Endothelial cell of umbilical vein (primary cell): ENCODE results near the gene CACHD1. TPM values are rescaled to one million over a fixed set of nuclear protein-coding genes. Genes with fewer than 3 reads are reported as not detected.

Source experiments
- BruUV-seq: library from RNA; stranded (reverse); fragments of 400-500 nt; replicated peaks from 2 replicates; lab custom pipeline; 2021; lab: Mats Ljungman, UMichigan
- CTCF ChIA-PET: fragments of 300-600, 350-600 bp; sonication (Branson Sonifier 250); formaldehyde crosslinking; loops from one replicate; lab custom pipeline; 2021; ENCODE audit warnings: antibody characterized with exemption, inconsistent platforms; lab: Charles Lee
- POLR2A ChIA-PET: fragments of 300-600, 350-600 bp; sonication (Branson Sonifier 250); formaldehyde crosslinking; loops from one replicate; lab custom pipeline; 2021; ENCODE audit warnings: antibody characterized with exemption, inconsistent platforms; lab: Charles Lee
- DNase-seq: peaks from one replicate; pipeline ENCODE4 v3.0.0-alpha.2; 2011; ENCODE audit warnings: low read depth, low spot score
- FAIRE-seq: peaks from 2 replicates; lab custom pipeline; 2011; peaks lifted over from hg19 to GRCh38; lab: Jason Lieb, UNC
- H2AFZ ChIP-seq: 2 replicates; pipeline ENCODE4 v1.6.0; 2012; ENCODE audit warnings: low read depth, low read length, control low read depth, inconsistent platforms
- H3K27ac ChIP-seq: 2 replicates; pipeline ENCODE4 v1.5.1; 2011; ENCODE audit warnings: low read depth, mild to moderate bottlenecking, control low read depth, low read length, moderate library complexity; ENCODE audit not compliant: insufficient read depth
- H3K27me3 ChIP-seq, 2 experiments: 2 replicates each; pipeline versions ENCODE4 v1.6.0 to v1.6.1; 2011; ENCODE audit warnings: low read length in 2 of 2, mixed read lengths in 1 of 2; ENCODE audit not compliant: control insufficient read depth in 2 of 2, insufficient read depth in 2 of 2
- H3K36me3 ChIP-seq, 2 experiments: 2 replicates in 1 of 2; 3 replicates in 1 of 2; pipeline ENCODE4 v1.5.1; 2011; ENCODE audit warnings: low read length in 2 of 2, mild to moderate bottlenecking in 1 of 2, moderate library complexity in 1 of 2; ENCODE audit not compliant: control insufficient read depth in 2 of 2, insufficient read depth in 2 of 2; ENCODE audit errors: extremely low read depth in 1 of 2
- H3K4me1 ChIP-seq: 3 replicates; pipeline ENCODE4 v1.5.1; 2011; ENCODE audit warnings: mild to moderate bottlenecking, low read length; ENCODE audit not compliant: control insufficient read depth, insufficient read depth; ENCODE audit errors: extremely low read depth
- H3K4me2 ChIP-seq: 2 replicates; pipeline ENCODE4 v1.6.1; 2011; ENCODE audit warnings: low read length, control low read depth, mixed read lengths; ENCODE audit not compliant: insufficient read depth
- H3K4me3 ChIP-seq, 3 experiments: fragments of 200-600 bp in 1 of 3; sonication (generic), shearing (Covaris generic) in 1 of 3; replicated peaks in 1 of 3; 2 replicates each; pipeline ENCODE4 v1.5.1; 2011 to 2016; ENCODE audit warnings: control low read depth in 3 of 3, low read length in 3 of 3, mild to moderate bottlenecking in 2 of 3, inconsistent platforms in 1 of 3, low read depth in 1 of 3, moderate library complexity in 1 of 3; ENCODE audit not compliant: insufficient read depth in 1 of 3
- H3K79me2 ChIP-seq: 2 replicates; pipeline ENCODE4 v1.6.0; 2012; ENCODE audit warnings: low read length, inconsistent platforms; ENCODE audit not compliant: control insufficient read depth, insufficient read depth
- H3K9ac ChIP-seq: replicated peaks from 2 replicates; pipeline ENCODE3; 2011; ENCODE audit warnings: low read length, control low read depth; ENCODE audit not compliant: insufficient read depth; ENCODE audit errors: extremely low read depth
- H3K9me1 ChIP-seq: replicated peaks from 3 replicates; pipeline ENCODE4 v1.6.0; 2011; ENCODE audit warnings: mild to moderate bottlenecking, low read length; ENCODE audit not compliant: control insufficient read depth, insufficient read depth; ENCODE audit errors: extremely low read depth
- H3K9me3 ChIP-seq: replicated peaks from 2 replicates; pipeline ENCODE4 v1.5.1; 2012; ENCODE audit warnings: low read length, inconsistent platforms; ENCODE audit not compliant: control insufficient read depth, insufficient read depth
- H4K20me1 ChIP-seq: replicated peaks from 2 replicates; pipeline ENCODE3; 2011; ENCODE audit warnings: mild to moderate bottlenecking, low read length; ENCODE audit not compliant: control insufficient read depth, insufficient read depth; ENCODE audit errors: extremely low read depth
- EZH2 ChIP-seq: IDR thresholded peaks from 2 replicates; pipeline ENCODE4 v1.6.1; 2012; ENCODE audit warnings: borderline replicate concordance, low read depth, mild to moderate bottlenecking, moderate library complexity, low read length, inconsistent platforms; ENCODE audit not compliant: severe bottlenecking
- FOS ChIP-seq: IDR thresholded peaks from 2 replicates; pipeline ENCODE4 v1.6.1; 2011; ENCODE audit warnings: mild to moderate bottlenecking, low read length, moderate library complexity, borderline replicate concordance; ENCODE audit not compliant: insufficient read depth
- GATA2 ChIP-seq: IDR thresholded peaks from 2 replicates; pipeline ENCODE4 v1.7.0; 2011; ENCODE audit warnings: low read depth, mild to moderate bottlenecking, moderate library complexity, mixed read lengths, low read length; ENCODE audit not compliant: insufficient read length, insufficient read depth
- JUN ChIP-seq: IDR thresholded peaks from 2 replicates; pipeline ENCODE4 v1.6.1; 2011; ENCODE audit warnings: borderline replicate concordance, low read depth; ENCODE audit not compliant: insufficient read length, insufficient read depth
- MAX ChIP-seq: IDR thresholded peaks from 2 replicates; pipeline ENCODE4 v1.6.1; 2011; ENCODE audit not compliant: insufficient read depth, insufficient read length
- MYC ChIP-seq: IDR thresholded peaks from one replicate; pipeline ENCODE4 v1.6.1; 2011; ENCODE audit warnings: mild to moderate bottlenecking, low read depth, low read length
- POLR2A ChIP-seq: IDR thresholded peaks from 2 replicates; pipeline ENCODE4 v1.6.1; 2012; ENCODE audit warnings: low read depth, mild to moderate bottlenecking, control low read depth, low read length
- POLR2AphosphoS5 ChIP-seq: IDR thresholded peaks from 2 replicates; pipeline ENCODE4 v1.6.1; 2012; ENCODE audit warnings: low read depth, mild to moderate bottlenecking, control low read depth, low read length, moderate library complexity; ENCODE audit not compliant: insufficient read depth
- dilution Hi-C: fragments of 300-500 bp; cut with MboI; formaldehyde crosslinking; loops from one replicate; pipeline ENCODE4 v1.15.0; 2019; ENCODE audit warnings: low sequenced_read_pairs; ENCODE audit not compliant: extremely low pct_ligation_motif_present
- intact Hi-C: fragments of 100-400 bp; cut with micrococcal nuclease; formaldehyde crosslinking; loops from one replicate; pipeline ENCODE4 v1.10.0; 2022
- polyA plus RNA-seq, 4 experiments: library from polyadenylated mRNA; depleted of rRNA in 3 of 4; stranded (reverse) in 3 of 4; unstranded in 1 of 4; fragments of >200 nt; gene quantifications; 2 replicates each; pipeline versions ENCODE4 v1.2.1 to v1.2.3, GENCODE V29; 2011 to 2012; ENCODE audit warnings: missing spikeins in 1 of 4
- total RNA-seq: library from RNA; stranded (reverse); gene quantifications from 2 replicates; pipeline ENCODE4 v1.2.3, GENCODE V29; 2021
- TF ChIP-seq, protein P1 (sequence below), 2 donors: IDR thresholded peaks; 1 replicate in 1 of 2; 2 replicates in 1 of 2; pipeline ENCODE4 v1.5.1; 2011; ENCODE audit warnings: low read length in 2 of 2, mild to moderate bottlenecking in 2 of 2, moderate library complexity in 2 of 2, control low read depth in 1 of 2, inconsistent platforms in 1 of 2, low read depth in 1 of 2; ENCODE audit not compliant: insufficient read depth in 1 of 2; ENCODE audit errors: extremely low read depth in 1 of 2

Gene CACHD1
- total and polyA plus RNA-seq, 2 donors (not counting 3 experiments of a cell fraction or from before 2014, with no cell fraction given) = 3.6 to 9.3 TPM

DNA sequence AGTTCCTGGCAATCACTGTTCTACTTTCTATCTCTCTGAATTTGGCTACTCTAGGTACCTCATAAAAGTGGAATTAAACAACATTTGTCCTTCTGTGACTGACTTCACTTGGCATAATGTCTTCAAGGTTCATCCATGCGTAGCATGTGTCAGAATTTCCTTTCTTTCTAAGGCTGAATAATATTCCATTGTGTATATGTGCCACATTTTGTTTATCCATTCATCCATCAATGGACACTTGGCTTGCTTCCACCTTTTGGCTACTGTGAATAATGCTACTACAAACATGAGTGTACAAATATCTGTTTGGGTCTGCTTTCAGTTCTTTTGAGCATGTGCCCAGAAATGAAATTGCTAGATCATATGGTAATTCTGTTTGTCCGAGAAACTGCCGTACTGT lies 14.7 kb downstream of the CACHD1 start:
- Histone ChIP-seq H4K20me1 (no peaks in the 10 kb centered on the region), H3K27ac (no peak overlapping the region), H2AFZ (no peak overlapping the region), H3K9me1 (no peaks in the 10 kb centered on the region), H3K27me3 (no peaks in the 10 kb centered on the region), H3K9me3 (no peaks in the 10 kb centered on the region), H3K36me3 (no peaks in the 10 kb centered on the region), H3K79me2 (no peaks in the 10 kb centered on the region), H3K4me1 (peaks cover 35% of the 10 kb centered on the region), H3K4me2 (peak overlapping the region; percentile 18), H3K4me3 (no peak overlapping the region), H3K9ac (no peak overlapping the region)
- DNase-seq (peak; percentile 82), FAIRE-seq (peak; percentile 82)
- dilution Hi-C loops = no loop called here
- CTCF ChIA-PET = no interaction called here
- TF ChIP-seq EZH2 (no peak), JUN (peak; percentile 42), GATA2 (peak; percentile 9), POLR2AphosphoS5 (no peak)
- TF ChIP-seq, protein P1, sequence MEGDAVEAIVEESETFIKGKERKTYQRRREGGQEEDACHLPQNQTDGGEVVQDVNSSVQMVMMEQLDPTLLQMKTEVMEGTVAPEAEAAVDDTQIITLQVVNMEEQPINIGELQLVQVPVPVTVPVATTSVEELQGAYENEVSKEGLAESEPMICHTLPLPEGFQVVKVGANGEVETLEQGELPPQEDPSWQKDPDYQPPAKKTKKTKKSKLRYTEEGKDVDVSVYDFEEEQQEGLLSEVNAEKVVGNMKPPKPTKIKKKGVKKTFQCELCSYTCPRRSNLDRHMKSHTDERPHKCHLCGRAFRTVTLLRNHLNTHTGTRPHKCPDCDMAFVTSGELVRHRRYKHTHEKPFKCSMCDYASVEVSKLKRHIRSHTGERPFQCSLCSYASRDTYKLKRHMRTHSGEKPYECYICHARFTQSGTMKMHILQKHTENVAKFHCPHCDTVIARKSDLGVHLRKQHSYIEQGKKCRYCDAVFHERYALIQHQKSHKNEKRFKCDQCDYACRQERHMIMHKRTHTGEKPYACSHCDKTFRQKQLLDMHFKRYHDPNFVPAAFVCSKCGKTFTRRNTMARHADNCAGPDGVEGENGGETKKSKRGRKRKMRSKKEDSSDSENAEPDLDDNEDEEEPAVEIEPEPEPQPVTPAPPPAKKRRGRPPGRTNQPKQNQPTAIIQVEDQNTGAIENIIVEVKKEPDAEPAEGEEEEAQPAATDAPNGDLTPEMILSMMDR (IDR thresholded peaks at IDR 0.05; ENCODE audit: extremely low read depth in 1 of 2, insufficient read depth in 1 of 2, low read depth in 1 of 2, low read length in 2 of 2) = no peak
- POLR2A ChIA-PET = no interaction called here
- BruUV-seq = no TSS peak
- intact Hi-C loops = loop anchor here (1.0 to 2.0 kb wide), 2 partner anchors 8 to 18 kb away; no protein-coding TSS in a partner anchor

GRCh38 chr1:64486193-64486592 lies 16.3 kb downstream of the CACHD1 start:
- H3K27ac ChIP-seq = no peak overlapping the region
- BruUV-seq = no TSS peak
- no peak overlapping the region for H3K4me3 ChIP-seq
- H3K9ac ChIP-seq = no peak overlapping the region
- no peak overlapping the region for H3K4me2 ChIP-seq
- no peak for DNase-seq
- peaks cover 29% of the 10 kb centered on the region for H3K4me1 ChIP-seq
- TF ChIP-seq MYC (no peak), POLR2AphosphoS5 (no peak), POLR2A (no peak), GATA2 (no peak), FOS (no peak), EZH2 (no peak), JUN (no peak), MAX (no peak)
- TF ChIP-seq, protein P1 (IDR thresholded peaks at IDR 0.05; ENCODE audit: extremely low read depth in 1 of 2, insufficient read depth in 1 of 2, low read depth in 1 of 2, low read length in 2 of 2) = no peak
- no peak for FAIRE-seq
- no peaks in the 10 kb centered on the region for H3K27me3 ChIP-seq
- H4K20me1 ChIP-seq = no peaks in the 10 kb centered on the region
- ChIA-PET POLR2A (no interaction called here), CTCF (interaction anchor here (1.0 kb wide), 1 partner anchor 9 kb away, joined by 3 read pairs; no protein-coding TSS in a partner anchor)
- no peaks in the 10 kb centered on the region for H3K9me1 ChIP-seq
- intact Hi-C loops = no loop called here
- H3K79me2 ChIP-seq = no peaks in the 10 kb centered on the region
- no peaks in the 10 kb centered on the region for H3K9me3 ChIP-seq
- no peak overlapping the region for H2AFZ ChIP-seq
- dilution Hi-C loops = no loop called here
- H3K36me3 ChIP-seq = no peaks in the 10 kb centered on the region
